Measurements from ENCODE around the gene HNRNPM. TPM values are rescaled to one million over a fixed set of nuclear protein-coding genes. Genes with fewer than 3 reads are reported as not detected.

The HNRNPM gene
- total RNA-seq (2022; extraction: Qiagen RNA extraction; ENCODE audit: low read depth): 221 to 292 TPM (median 241 TPM) in 5 replicates

GRCh38 chr19:8444677-8445487 lies at the start of gene HNRNPM:
Gene HNRNPM (plus strand): TSS chr19:8444975. CDS start chr19:8444999, 24 bp downstream.

GRCh38 chr19:8412783-8413628 lies 31.8 kb upstream of the HNRNPM start, which contains the start of gene MARCHF2:
Gene MARCHF2 (plus strand): TSS chr19:8413305. CDS start chr19:8421841, 8,536 bp downstream.

GRCh38 chr19:8513687-8514504 lies 69.1 kb downstream of the HNRNPM start, which contains the start of gene ZNF414:
Gene ZNF414 (minus strand): TSS chr19:8514167. CDS start chr19:8514046, 121 bp downstream.

Other genes with a start within 250 kb of the HNRNPM start
- gene CERS4, start 235.6 kb upstream of the HNRNPM start, total RNA-seq (2022; extraction: Qiagen RNA extraction; ENCODE audit: low read depth): 2.6 to 3.0 TPM (median 2.8 TPM) in 5 replicates
- gene CD320, start 136.6 kb upstream of the HNRNPM start, total RNA-seq (2022; extraction: Qiagen RNA extraction; ENCODE audit: low read depth): 59.2 to 102 TPM (median 95.8 TPM) in 5 replicates
- gene NDUFA7, start 123.6 kb upstream of the HNRNPM start, total RNA-seq (2022; extraction: Qiagen RNA extraction; ENCODE audit: low read depth): 61.8 to 100 TPM (median 87.9 TPM) in 5 replicates
- gene RPS28, start 123.5 kb upstream of the HNRNPM start, total RNA-seq (2022; extraction: Qiagen RNA extraction; ENCODE audit: low read depth): 389 to 881 TPM (median 855 TPM) in 5 replicates
- gene KANK3, start 101.7 kb upstream of the HNRNPM start, total RNA-seq (2022; extraction: Qiagen RNA extraction; ENCODE audit: low read depth): 4.0 to 4.7 TPM (median 4.3 TPM) in 5 replicates
- 148 to 236 TPM (median 180 TPM) in 5 replicates for gene ANGPTL4, start 80.8 kb upstream of the HNRNPM start, total RNA-seq (2022; extraction: Qiagen RNA extraction; ENCODE audit: low read depth)
- 84.0 to 105 TPM (median 95.6 TPM) in 5 replicates for gene RAB11B, start 54.6 kb upstream of the HNRNPM start, total RNA-seq (2022; extraction: Qiagen RNA extraction; ENCODE audit: low read depth)
- gene MARCHF2, start 31.7 kb upstream of the HNRNPM start, total RNA-seq (2022; extraction: Qiagen RNA extraction; ENCODE audit: low read depth): 14.9 to 19.0 TPM (median 16.5 TPM) in 5 replicates
- gene PRAM1, start 57.7 kb downstream of the HNRNPM start, total RNA-seq (2022; extraction: Qiagen RNA extraction; ENCODE audit: low read depth): 0.17 to 0.31 TPM (median 0.28 TPM) in 3 of 5 replicates, not detected in the others
- 14.2 to 19.0 TPM (median 17.5 TPM) in 5 replicates for gene ZNF414, start 69.2 kb downstream of the HNRNPM start, total RNA-seq (2022; extraction: Qiagen RNA extraction; ENCODE audit: low read depth)
- 0.25 to 0.65 TPM (median 0.32 TPM) in 5 replicates for gene MYO1F, start 132.5 kb downstream of the HNRNPM start, total RNA-seq (2022; extraction: Qiagen RNA extraction; ENCODE audit: low read depth)
- 10.7 to 19.6 TPM (median 15.0 TPM) in 5 replicates for gene ADAMTS10, start 165.7 kb downstream of the HNRNPM start, total RNA-seq (2022; extraction: Qiagen RNA extraction; ENCODE audit: low read depth)
- not detected in 5 replicates for gene NFILZ, start 185.7 kb downstream of the HNRNPM start, total RNA-seq (2022; extraction: Qiagen RNA extraction; ENCODE audit: low read depth)

All from A549 treated with RU486 at 1 μM for 4 hours (cell line).